SK-MEL-5 (cell line): Measurements from ENCODE around the gene ANKRD36C. TPM values are rescaled to one million over a fixed set of nuclear protein-coding genes. Genes with fewer than 3 reads are reported as not detected.
"Not testable (repeated sequence)": the region's sequence is repeated elsewhere in the genome, so short reads cannot be mapped to it uniquely, and the experiment has no call there.

Source experiments
- DNase-seq: peaks from one replicate; pipeline ENCODE4 v3.0.0-alpha.2; 2016; ENCODE audit warnings: low read depth, low spot score
- in situ Hi-C: cut with HindIII; loops from 2 replicates; pipeline ENCODE4 v1.10.0; 2016; ENCODE audit warnings: low sequenced_read_pairs, high pct_unique_total_duplicates, low pct_unique_long_range_greater_than_20kb
- total RNA-seq: library from RNA; depleted of rRNA; stranded (reverse); fragments of >200 nt; shearing (Covaris generic); gene quantifications from 2 replicates; pipeline ENCODE4 v1.2.3, GENCODE V29; 2014

The ANKRD36C gene
- total RNA-seq, 1 experiment from 2014 or later: 5.2 TPM

DNA sequence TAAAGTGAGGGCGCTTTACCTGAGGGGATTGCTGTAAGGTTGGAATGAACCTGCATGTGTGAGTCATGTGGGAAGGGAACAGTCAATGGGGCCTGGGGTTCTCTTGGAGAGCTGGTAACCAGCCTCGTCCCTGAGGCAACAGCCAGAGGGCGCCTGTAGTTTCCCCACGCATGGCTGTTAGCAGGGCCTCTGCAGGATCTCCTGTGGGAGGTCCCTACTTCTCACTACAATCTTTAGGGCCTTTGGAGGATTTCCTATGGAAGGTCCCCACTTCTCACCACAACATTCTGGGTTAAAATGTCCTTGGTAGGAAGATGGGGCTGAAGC, 19.5 kb upstream of the ANKRD36C start:
- in situ Hi-C loops: not testable (repeated sequence)
- DNase-seq: peak; percentile 48

DNA sequence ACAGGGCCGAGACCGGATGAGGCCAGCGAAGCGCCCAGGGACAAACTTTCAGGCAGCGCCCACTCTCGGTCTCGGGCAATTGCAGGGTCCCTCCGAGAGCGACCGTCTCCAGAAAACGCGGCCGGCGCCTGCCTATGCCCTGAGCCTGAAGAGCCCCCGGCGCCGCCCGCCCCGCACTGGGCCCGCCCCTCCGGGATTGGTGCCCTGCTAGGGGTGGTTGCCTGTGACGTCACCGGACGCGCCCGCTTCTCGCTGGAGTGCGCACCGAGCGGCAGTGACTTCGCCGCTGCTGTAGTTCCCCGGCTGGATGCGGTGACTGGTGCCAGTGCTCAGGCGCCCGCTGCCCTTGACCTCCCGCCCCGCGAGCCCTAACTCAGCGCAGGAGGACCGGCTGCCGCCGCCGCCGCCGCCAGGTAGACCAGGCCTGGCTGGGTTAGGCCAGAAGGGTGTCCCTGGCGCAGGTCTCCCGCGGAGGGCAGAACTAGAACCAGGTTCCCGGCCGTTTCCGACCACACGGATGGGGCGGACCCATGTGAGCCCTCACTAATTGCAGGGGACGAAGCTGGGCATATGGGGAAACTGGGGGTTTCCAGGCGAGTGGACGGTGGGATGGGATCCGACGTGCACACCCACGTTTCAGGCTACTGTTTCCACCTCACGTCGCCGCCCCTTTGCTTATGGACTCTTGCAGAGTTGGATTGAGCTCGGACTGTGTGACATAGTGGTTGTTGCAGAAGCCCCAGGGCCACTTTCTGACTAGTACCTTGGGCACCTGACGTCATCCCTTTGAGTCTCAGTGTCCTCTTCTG, 18.9 kb upstream of the ANKRD36C start:
- DNase-seq: peak; percentile 84
- in situ Hi-C loops: not testable (repeated sequence)

- in situ Hi-C loops, DNase-seq: not testable (repeated sequence)
Measured at GRCh38 chr2:96009833-96010232, 18.2 kb upstream of the ANKRD36C start.

GRCh38 chr2:96008051-96008450, 16.4 kb upstream of the ANKRD36C start:
- in situ Hi-C loops: not testable (repeated sequence)

DNA sequence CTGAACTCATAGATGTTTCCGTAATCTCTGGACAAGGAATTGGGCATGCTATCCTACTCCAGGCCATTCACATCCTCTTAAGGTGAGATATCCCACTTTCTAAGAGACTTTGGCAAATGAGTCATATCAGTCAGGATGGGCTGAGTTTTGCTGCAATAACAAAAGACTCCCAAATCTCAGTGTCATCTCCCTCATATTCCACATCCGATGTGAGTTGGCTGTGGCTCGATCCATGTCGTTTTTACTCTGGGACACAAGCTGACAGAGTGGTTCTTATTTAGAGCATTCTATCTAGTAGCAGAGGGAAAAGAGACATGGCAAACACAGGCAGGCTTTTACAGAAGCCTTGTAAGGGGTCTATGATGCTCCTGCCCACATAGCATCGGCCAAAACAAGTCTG, 14.6 kb upstream of the ANKRD36C start:
- DNase-seq, in situ Hi-C loops: not testable (repeated sequence)

More at GRCh38 chr2:96008051-96008450, 16.4 kb upstream of the ANKRD36C start:
- not testable (repeated sequence) for DNase-seq

GRCh38 chr2:95992520-95993272, 1.1 kb upstream of the ANKRD36C start:
- in situ Hi-C loops: not testable (repeated sequence)
- peak; percentile 56 for DNase-seq

DNA sequence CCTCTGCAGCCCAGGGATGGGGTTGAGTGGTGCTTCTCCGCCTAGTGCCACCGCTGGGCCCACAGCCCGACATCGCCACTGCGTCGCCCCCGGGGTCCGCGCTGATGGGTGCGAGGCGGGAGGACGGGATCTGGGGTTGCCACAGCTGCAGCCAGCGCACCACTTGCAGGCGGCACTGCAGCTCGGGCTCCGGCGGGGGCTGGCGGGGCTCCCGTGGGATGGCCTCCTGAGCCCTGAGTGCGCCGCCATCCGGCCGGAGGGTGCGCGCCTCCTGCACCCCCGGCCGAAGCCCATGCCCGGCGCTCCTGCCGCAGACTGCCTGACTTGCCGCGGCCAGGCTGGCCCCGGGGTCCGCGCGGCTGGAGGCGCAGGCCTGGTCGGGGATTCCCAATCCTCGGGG, 478 bp upstream of the ANKRD36C start:
- in situ Hi-C loops: not testable (repeated sequence)

DNA sequence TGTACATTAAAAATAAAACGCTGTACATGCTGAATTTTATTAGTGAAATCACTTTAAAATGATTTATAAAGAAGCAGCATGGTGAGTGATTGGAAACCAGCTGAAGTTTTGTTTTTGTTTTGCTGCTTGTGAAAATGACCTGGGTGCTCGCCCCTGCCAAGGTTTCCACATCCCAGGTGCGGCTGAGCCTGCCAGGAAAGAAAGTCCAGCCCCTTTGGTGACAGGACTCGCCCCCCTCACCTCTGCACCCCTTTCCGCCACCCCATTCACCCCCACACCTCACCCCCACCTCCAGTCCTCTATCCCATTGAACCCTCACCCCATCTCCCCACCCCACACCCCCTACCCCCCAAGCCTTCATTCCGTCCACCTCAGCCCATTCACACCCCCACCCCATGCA, 740 bp downstream of the ANKRD36C start:
- DNase-seq, in situ Hi-C loops: not testable (repeated sequence)

More for the DNA sequence above, 478 bp upstream of the ANKRD36C start:
- DNase-seq: not testable (repeated sequence)

DNA sequence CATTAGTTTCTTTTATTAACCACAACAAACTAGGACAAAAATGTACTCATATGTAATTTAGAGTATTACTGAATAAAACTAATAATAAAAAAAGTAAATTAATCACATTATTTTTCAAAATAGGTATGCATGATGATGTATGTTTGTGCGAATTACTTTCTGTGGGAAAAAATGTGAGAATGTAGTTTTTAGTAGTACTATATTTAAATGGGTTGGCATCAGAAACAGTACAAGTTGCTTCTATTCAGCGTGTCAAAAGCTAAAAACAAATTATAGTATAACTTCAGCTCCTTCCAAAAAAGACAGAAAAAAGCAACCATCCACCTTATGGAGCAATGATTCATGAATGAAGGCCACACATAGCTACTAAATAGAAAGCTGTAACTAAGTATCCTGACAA, 40.0 kb downstream of the ANKRD36C start:
- in situ Hi-C loops, DNase-seq: not testable (repeated sequence)

- peak; percentile 22 for DNase-seq
- in situ Hi-C loops: not testable (repeated sequence)
Measured at GRCh38 chr2:95948039-95948438, 43.6 kb downstream of the ANKRD36C start.

DNA sequence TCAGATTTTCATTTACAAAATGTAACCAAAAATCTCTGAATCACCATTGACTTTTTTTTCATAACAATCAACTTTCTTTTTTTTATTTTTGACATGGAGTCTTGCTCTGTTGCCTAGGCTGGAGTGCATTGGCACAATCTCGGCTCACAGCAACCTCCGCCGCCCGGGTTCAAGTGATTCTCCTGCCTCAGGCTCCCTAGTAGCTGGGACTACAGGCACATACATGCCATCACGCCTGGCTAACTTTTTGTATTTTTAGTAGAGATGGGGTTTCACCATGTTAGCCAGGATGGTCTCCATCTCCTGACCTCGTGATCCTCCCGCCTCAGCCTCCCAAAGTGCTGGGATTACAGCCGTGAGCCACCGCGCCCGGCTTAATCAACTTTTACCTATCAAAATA, 51.7 kb downstream of the ANKRD36C start:
- in situ Hi-C loops, DNase-seq: not testable (repeated sequence)

DNA sequence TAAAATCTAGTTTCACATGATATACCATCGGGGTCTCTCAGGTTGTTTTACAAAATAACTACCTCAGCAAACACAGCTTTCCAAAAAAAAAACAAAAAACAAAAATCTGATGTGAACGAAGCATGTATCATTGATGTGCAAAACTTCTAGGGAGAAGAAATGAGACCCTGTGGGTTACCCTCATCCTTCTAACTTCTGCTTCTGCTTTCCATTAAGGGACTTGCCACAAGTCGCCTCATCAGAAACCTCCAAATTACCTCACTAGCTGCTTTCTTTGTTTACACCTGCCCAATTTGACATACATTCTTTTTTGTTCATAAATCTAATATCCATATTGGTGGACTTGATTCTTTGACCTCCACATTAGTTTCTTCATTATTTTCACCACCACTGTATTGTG, 60.9 kb downstream of the ANKRD36C start:
- DNase-seq, in situ Hi-C loops: not testable (repeated sequence)

GRCh38 chr2:95917007-95917406, 74.6 kb downstream of the ANKRD36C start:
- DNase-seq, in situ Hi-C loops: not testable (repeated sequence)

DNA sequence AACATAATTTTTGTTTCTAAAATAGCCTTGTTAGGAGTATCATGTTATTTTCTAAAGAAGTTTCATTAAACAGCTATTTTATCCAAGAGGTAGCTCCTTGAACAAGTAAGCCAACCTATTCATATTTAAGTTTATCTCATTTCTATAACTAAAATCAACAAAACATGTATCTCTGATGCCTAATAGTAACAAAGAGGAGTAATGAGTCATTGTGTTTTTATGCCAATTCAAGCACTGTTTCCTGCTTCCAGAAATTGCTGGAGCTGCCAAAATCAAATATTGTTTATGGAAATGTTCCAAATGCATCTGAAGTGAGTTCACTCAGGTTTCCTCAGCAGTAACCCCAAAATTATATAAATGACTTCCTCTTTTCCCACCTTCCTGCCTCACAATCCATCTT, 76.5 kb downstream of the ANKRD36C start:
- in situ Hi-C loops, DNase-seq: not testable (repeated sequence)

- in situ Hi-C loops: not testable (repeated sequence)
Measured at GRCh38 chr2:95911431-95911830, 80.2 kb downstream of the ANKRD36C start.

GRCh38 chr2:95894443-95894842, 97.2 kb downstream of the ANKRD36C start:
- DNase-seq, in situ Hi-C loops: not testable (repeated sequence)

More at GRCh38 chr2:95911431-95911830, 80.2 kb downstream of the ANKRD36C start:
- not testable (repeated sequence) for DNase-seq

- DNase-seq, in situ Hi-C loops: not testable (repeated sequence)
Measured at GRCh38 chr2:95867929-95868328, 123.7 kb downstream of the ANKRD36C start.

DNA sequence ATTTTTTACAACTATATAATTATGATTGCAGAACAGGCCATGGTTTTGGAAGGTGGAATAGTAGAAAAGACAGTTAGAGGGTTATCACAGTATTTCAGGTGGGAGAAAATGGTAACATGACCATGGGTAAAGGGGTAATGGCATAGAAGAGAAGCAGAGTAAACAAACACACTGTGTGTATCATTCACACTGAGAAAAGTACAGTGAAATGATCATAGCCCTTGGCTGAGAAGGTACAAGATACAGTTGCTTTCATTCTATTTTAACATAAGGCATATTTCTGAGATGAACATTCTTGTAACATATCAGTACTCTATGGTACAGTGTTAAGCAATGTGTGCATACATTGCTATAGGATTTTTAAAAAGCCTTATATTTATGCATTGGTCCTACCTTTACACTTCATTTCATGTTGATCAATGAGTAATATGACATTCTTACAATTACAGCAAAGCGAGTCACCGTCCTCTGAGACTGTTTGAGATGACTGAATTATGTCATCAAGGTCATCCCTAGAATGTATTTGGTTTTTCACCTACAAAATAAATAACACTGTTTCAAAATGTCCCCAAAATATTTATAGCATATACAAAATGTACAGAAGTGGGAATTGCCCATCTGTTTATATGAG, 124.5 kb downstream of the ANKRD36C start:
- in situ Hi-C loops, DNase-seq: not testable (repeated sequence)
